ENCODE data around the gene COX5A. TPM values are rescaled to one million over a fixed set of nuclear protein-coding genes. Genes with fewer than 3 reads are reported as not detected.

COX5A gene
- total and polyA plus RNA-seq, 2 experiments from 2014 or later: 190 to 885 TPM

- H3K4me2 ChIP-seq: peak overlapping the region; percentile 100
- H2AFZ ChIP-seq: peak overlapping the region; percentile 90
- H3K27me3 ChIP-seq (ENCODE audit: insufficient read depth): peaks cover 62% of the 10 kb centered on the region
- H3K79me2 ChIP-seq (replicated peaks; ENCODE audit: insufficient read depth): peaks cover 12% of the 10 kb centered on the region
- Mint-ChIP-seq H3K4me1 (peaks cover 34% of the 10 kb centered on the region), H3K9me3 (no peaks in the 10 kb centered on the region; the same call in 2 of the 3 replicates), H3K4me3 (peak overlapping the region; percentile 75), H3K36me3 (ENCODE audit: low read depth) (peaks cover 7% of the 10 kb centered on the region; the same call in 2 of the 3 replicates), H3K27me3 (ENCODE audit: insufficient read depth, low read depth, poor library complexity) (peaks cover 51% of the 10 kb centered on the region), H3K27ac (no peak overlapping the region)
- H3K36me3 ChIP-seq (ENCODE audit: insufficient read depth): no peaks in the 10 kb centered on the region
- H3K27ac ChIP-seq (ENCODE audit: low read depth): no peak overlapping the region
- no peaks in the 10 kb centered on the region for H3K9me2 ChIP-seq (ENCODE audit: insufficient read depth)
- TF ChIP-seq ZNF331 (CRISPR knock-in tag; IDR thresholded peaks at IDR 0.05; ENCODE audit: low read depth): no peak
- TF ChIP-seq ETS1 (IDR thresholded peaks at IDR 0.05): no peak
- no peak for TF ChIP-seq STAT1 (IDR thresholded peaks at IDR 0.05; ENCODE audit: unreplicated experiment)
- TF ChIP-seq, protein P1, sequence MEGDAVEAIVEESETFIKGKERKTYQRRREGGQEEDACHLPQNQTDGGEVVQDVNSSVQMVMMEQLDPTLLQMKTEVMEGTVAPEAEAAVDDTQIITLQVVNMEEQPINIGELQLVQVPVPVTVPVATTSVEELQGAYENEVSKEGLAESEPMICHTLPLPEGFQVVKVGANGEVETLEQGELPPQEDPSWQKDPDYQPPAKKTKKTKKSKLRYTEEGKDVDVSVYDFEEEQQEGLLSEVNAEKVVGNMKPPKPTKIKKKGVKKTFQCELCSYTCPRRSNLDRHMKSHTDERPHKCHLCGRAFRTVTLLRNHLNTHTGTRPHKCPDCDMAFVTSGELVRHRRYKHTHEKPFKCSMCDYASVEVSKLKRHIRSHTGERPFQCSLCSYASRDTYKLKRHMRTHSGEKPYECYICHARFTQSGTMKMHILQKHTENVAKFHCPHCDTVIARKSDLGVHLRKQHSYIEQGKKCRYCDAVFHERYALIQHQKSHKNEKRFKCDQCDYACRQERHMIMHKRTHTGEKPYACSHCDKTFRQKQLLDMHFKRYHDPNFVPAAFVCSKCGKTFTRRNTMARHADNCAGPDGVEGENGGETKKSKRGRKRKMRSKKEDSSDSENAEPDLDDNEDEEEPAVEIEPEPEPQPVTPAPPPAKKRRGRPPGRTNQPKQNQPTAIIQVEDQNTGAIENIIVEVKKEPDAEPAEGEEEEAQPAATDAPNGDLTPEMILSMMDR (conservative IDR thresholded peaks at IDR 0.05; ENCODE audit: low read depth in 2 of 2): no peak
- TF ChIP-seq, protein P2, sequence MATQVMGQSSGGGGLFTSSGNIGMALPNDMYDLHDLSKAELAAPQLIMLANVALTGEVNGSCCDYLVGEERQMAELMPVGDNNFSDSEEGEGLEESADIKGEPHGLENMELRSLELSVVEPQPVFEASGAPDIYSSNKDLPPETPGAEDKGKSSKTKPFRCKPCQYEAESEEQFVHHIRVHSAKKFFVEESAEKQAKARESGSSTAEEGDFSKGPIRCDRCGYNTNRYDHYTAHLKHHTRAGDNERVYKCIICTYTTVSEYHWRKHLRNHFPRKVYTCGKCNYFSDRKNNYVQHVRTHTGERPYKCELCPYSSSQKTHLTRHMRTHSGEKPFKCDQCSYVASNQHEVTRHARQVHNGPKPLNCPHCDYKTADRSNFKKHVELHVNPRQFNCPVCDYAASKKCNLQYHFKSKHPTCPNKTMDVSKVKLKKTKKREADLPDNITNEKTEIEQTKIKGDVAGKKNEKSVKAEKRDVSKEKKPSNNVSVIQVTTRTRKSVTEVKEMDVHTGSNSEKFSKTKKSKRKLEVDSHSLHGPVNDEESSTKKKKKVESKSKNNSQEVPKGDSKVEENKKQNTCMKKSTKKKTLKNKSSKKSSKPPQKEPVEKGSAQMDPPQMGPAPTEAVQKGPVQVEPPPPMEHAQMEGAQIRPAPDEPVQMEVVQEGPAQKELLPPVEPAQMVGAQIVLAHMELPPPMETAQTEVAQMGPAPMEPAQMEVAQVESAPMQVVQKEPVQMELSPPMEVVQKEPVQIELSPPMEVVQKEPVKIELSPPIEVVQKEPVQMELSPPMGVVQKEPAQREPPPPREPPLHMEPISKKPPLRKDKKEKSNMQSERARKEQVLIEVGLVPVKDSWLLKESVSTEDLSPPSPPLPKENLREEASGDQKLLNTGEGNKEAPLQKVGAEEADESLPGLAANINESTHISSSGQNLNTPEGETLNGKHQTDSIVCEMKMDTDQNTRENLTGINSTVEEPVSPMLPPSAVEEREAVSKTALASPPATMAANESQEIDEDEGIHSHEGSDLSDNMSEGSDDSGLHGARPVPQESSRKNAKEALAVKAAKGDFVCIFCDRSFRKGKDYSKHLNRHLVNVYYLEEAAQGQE (IDR thresholded peaks at IDR 0.05; ENCODE audit: unreplicated experiment): no peak
- no peak for TF ChIP-seq EZH2 (IDR thresholded peaks at IDR 0.05; ENCODE audit: low read depth, unreplicated experiment)
- no peak for TF ChIP-seq ZNF462 (CRISPR knock-in tag; IDR thresholded peaks at IDR 0.05)
- no peak for TF ChIP-seq ZNF114 (CRISPR knock-in tag; IDR thresholded peaks at IDR 0.05)
- TF ChIP-seq EZH2phosphoT487 (IDR thresholded peaks at IDR 0.05; ENCODE audit: unreplicated experiment): no peak
- TF ChIP-seq NANOG (IDR thresholded peaks at IDR 0.05; ENCODE audit: borderline replicate concordance): no peak
- TF ChIP-seq POLR2AphosphoS5 (IDR thresholded peaks at IDR 0.05; ENCODE audit: low read depth): no peak
- no peak for TF ChIP-seq JUNB (IDR thresholded peaks at IDR 0.05; ENCODE audit: unreplicated experiment)
- no peak for TF ChIP-seq CREB1 (CRISPR knock-in tag; IDR thresholded peaks at IDR 0.05; ENCODE audit: low read depth)
- DNase-seq (ENCODE audit: low spot score): peak; percentile 84
- H4K20me1 ChIP-seq (replicated peaks; ENCODE audit: insufficient read depth): peaks cover 13% of the 10 kb centered on the region
- peaks cover 9% of the 10 kb centered on the region; the same call in 1 of the 2 replicates for H3F3A ChIP-seq (replicated peaks; ENCODE audit: low read depth)
- H3K4me1 ChIP-seq (ENCODE audit: insufficient read depth): peaks cover 32% of the 10 kb centered on the region
- peak; percentile 19 for ATAC-seq
- H3K4me3 ChIP-seq: peak overlapping the region; percentile 80
Observed at GRCh38 chr15:74958320-74958907, 20.5 kb upstream of the COX5A start.
